KMS-11 (cell line): ENCODE measurements around the gene CHDH.

Experiments used
- H2AFZ ChIP-seq: fragments of 200-600 bp; sonication (generic); 2 replicates; pipeline ENCODE4 v1.6.1; 2016; ENCODE audit warnings: antibody characterized with exemption, mixed run types, low read depth
- H3K27ac ChIP-seq: fragments of 200-600 bp; sonication (generic); 2 replicates; pipeline ENCODE4 v1.6.1; 2016; ENCODE audit warnings: mild to moderate bottlenecking, mixed run types
- H3K27me3 ChIP-seq: fragments of 200-600 bp; sonication (generic); 2 replicates; pipeline ENCODE4 v1.6.1; 2017; ENCODE audit warnings: mild to moderate bottlenecking, low read depth, mixed run types, moderate library complexity; ENCODE audit not compliant: insufficient read depth
- H3K36me3 ChIP-seq: fragments of 200-600 bp; sonication (generic); 2 replicates; pipeline ENCODE4 v1.6.1; 2017; ENCODE audit warnings: mild to moderate bottlenecking, mixed run types; ENCODE audit not compliant: insufficient read depth
- H3K4me1 ChIP-seq: fragments of 200-600 bp; sonication (generic); 2 replicates; pipeline ENCODE4 v1.6.1; 2016; ENCODE audit warnings: mild to moderate bottlenecking, low read depth, mixed run types; ENCODE audit not compliant: poor library complexity, severe bottlenecking
- H3K4me2 ChIP-seq: fragments of 200-600 bp; sonication (generic); 2 replicates; pipeline ENCODE4 v1.7.0; 2016; ENCODE audit warnings: mild to moderate bottlenecking, mixed run types
- H3K4me3 ChIP-seq: fragments of 200-600 bp; sonication (generic); IDR thresholded peaks from 2 replicates; pipeline ENCODE4 v1.6.1; 2017; ENCODE audit warnings: low read depth, low read length, mixed read lengths; ENCODE audit not compliant: insufficient read depth
- H3K79me2 ChIP-seq: fragments of 200-600 bp; sonication (generic); 2 replicates; pipeline ENCODE4 v1.6.1; 2016; ENCODE audit warnings: low read depth, mixed run types; ENCODE audit not compliant: insufficient read depth
- H3K9ac ChIP-seq: fragments of 200-600 bp; sonication (generic); 2 replicates; pipeline ENCODE4 v1.6.1; 2016; ENCODE audit warnings: mild to moderate bottlenecking, mixed run types
- H4K20me1 ChIP-seq: fragments of 200-600 bp; sonication (generic); 2 replicates; pipeline ENCODE4 v1.6.1; 2016; ENCODE audit warnings: mild to moderate bottlenecking, mixed run types; ENCODE audit not compliant: insufficient read depth
- CTCF ChIP-seq: fragments of 200-600 bp; sonication (generic); conservative IDR thresholded peaks from 2 replicates; pipeline ENCODE4 v1.6.1; 2017; ENCODE audit warnings: low read depth, mild to moderate bottlenecking, antibody characterized with exemption, low read length, moderate library complexity, mixed read lengths

CHDH gene

GRCh38 chr3:53809764-53810400, 36.3 kb downstream of the CHDH start:
- no peak overlapping the region for H3K4me2 ChIP-seq
- H3K27ac ChIP-seq = no peak overlapping the region
- H2AFZ ChIP-seq = no peak overlapping the region
- H3K27me3 ChIP-seq = no peaks in the 10 kb centered on the region
- no peaks in the 10 kb centered on the region for H3K79me2 ChIP-seq
- no peaks in the 10 kb centered on the region for H3K36me3 ChIP-seq
- no peak for TF ChIP-seq CTCF
- H3K4me1 ChIP-seq = no peaks in the 10 kb centered on the region
- no peaks in the 10 kb centered on the region for H4K20me1 ChIP-seq
- no peak overlapping the region for H3K9ac ChIP-seq
- no peak overlapping the region for H3K4me3 ChIP-seq

- Histone ChIP-seq H3K36me3 (no peaks in the 10 kb centered on the region), H3K4me1 (no peaks in the 10 kb centered on the region), H3K79me2 (no peaks in the 10 kb centered on the region), H3K4me3 (no peak overlapping the region), H3K27me3 (no peaks in the 10 kb centered on the region), H3K9ac (no peak overlapping the region), H3K4me2 (no peak overlapping the region), H4K20me1 (no peaks in the 10 kb centered on the region), H3K27ac (no peak overlapping the region), H2AFZ (no peak overlapping the region)
- TF ChIP-seq CTCF = no peak
Observed at GRCh38 chr3:53809267-53809666, 37.0 kb downstream of the CHDH start.

- H3K4me3 ChIP-seq = no peak overlapping the region
- no peaks in the 10 kb centered on the region for H3K27me3 ChIP-seq
- no peaks in the 10 kb centered on the region for H3K79me2 ChIP-seq
- H3K27ac ChIP-seq = no peak overlapping the region
- H3K9ac ChIP-seq = no peak overlapping the region
- no peak overlapping the region for H2AFZ ChIP-seq
- H3K36me3 ChIP-seq = no peaks in the 10 kb centered on the region
- no peak overlapping the region for H3K4me2 ChIP-seq
- no peaks in the 10 kb centered on the region for H4K20me1 ChIP-seq
- H3K4me1 ChIP-seq = no peaks in the 10 kb centered on the region
- no peak for TF ChIP-seq CTCF
Observed at GRCh38 chr3:53808496-53808895, 37.7 kb downstream of the CHDH start.

GRCh38 chr3:53807117-53807810, 39.0 kb downstream of the CHDH start:
- H2AFZ ChIP-seq = no peak overlapping the region
- H3K4me2 ChIP-seq = no peak overlapping the region
- no peaks in the 10 kb centered on the region for H3K27me3 ChIP-seq
- H3K9ac ChIP-seq = no peak overlapping the region
- H3K79me2 ChIP-seq = no peaks in the 10 kb centered on the region
- no peaks in the 10 kb centered on the region for H3K4me1 ChIP-seq
- no peak for TF ChIP-seq CTCF
- no peaks in the 10 kb centered on the region for H3K36me3 ChIP-seq
- no peak overlapping the region for H3K27ac ChIP-seq
- H4K20me1 ChIP-seq = no peaks in the 10 kb centered on the region
- no peak overlapping the region for H3K4me3 ChIP-seq
